K562 (cell line): ENCODE measurements around the gene SPOUT1. TPM values are rescaled to one million over a fixed set of nuclear protein-coding genes. Genes with fewer than 3 reads are reported as not detected.
"Not testable (repeated sequence)": the region's sequence is repeated elsewhere in the genome, so short reads cannot be mapped to it uniquely, and the experiment has no call there.

ENCODE experiments used
- ATAC-seq: fragments of 200-7000 bp; cut with Tn5 transposase; 3 replicates; pipeline ENCODE4 v1.9.1; 2020; ENCODE audit warnings: moderate library complexity
- BruUV-seq: library from RNA; stranded (reverse); fragments of 400-500 nt; replicated peaks from 2 replicates; lab custom pipeline; 2021; lab: Mats Ljungman, UMichigan
- CTCF ChIA-PET: fragments of 300-600 bp; formaldehyde crosslinking; extraction: SDS; loops from one replicate; lab custom pipeline; 2021; ENCODE audit warnings: low intra/inter-chr PET ratio; lab: Yijun Ruan, JAX
- POLR2A ChIA-PET: fragments of 300-600, 350-650 bp; sonication (Branson Sonifier 250); formaldehyde crosslinking; extraction: SDS; loops from one replicate; lab custom pipeline; 2021; ENCODE audit warnings: antibody characterized with exemption, inconsistent platforms; lab: Yijun Ruan, JAX
- DNase-seq, 4 experiments: peaks; one replicate each; pipeline versions ENCODE4 v3.0.0 to v3.0.0-alpha.2; 2011 to 2018; ENCODE audit warnings: low spot score in 3 of 4, mixed read lengths in 3 of 4; ENCODE audit errors: extremely low read depth in 1 of 4
- FAIRE-seq: peaks from 2 replicates; lab custom pipeline; 2011; peaks lifted over from hg19 to GRCh38; lab: Jason Lieb, UNC
- H2AFZ ChIP-seq: 2 replicates; pipeline ENCODE4 v1.6.0; 2011; ENCODE audit warnings: low read depth, low read length, control low read depth, inconsistent platforms
- H3K27ac ChIP-seq: fragments of 200-600 bp; 3 replicates; pipeline ENCODE4 v1.8.0; 2011; ENCODE audit warnings: low read depth, mild to moderate bottlenecking, control low read depth, inconsistent platforms, low read length, moderate library complexity, mixed read lengths; ENCODE audit errors: extremely low read depth
- H3K27me3 ChIP-seq, 2 experiments: fragments of 300-600 bp in 1 of 2; 2 replicates in 1 of 2; 3 replicates in 1 of 2; pipeline versions ENCODE4 v1.6.0 to v1.8.0; 2011; ENCODE audit warnings: inconsistent platforms in 2 of 2, low read length in 2 of 2, mild to moderate bottlenecking in 1 of 2, mixed read lengths in 1 of 2, moderate library complexity in 1 of 2; ENCODE audit not compliant: control insufficient read depth in 2 of 2, insufficient read depth in 2 of 2
- H3K36me3 ChIP-seq: fragments of 300-600 bp; 3 replicates; pipeline ENCODE4 v1.8.0; 2011; ENCODE audit warnings: mild to moderate bottlenecking, low read length, inconsistent platforms; ENCODE audit not compliant: control insufficient read depth, insufficient read depth
- H3K4me1 ChIP-seq, 2 experiments: fragments of 200-600 bp in 1 of 2; replicated peaks in 1 of 2; 2 replicates in 1 of 2; 3 replicates in 1 of 2; pipeline versions ENCODE4 v1.5.1 to v1.8.0; 2011; ENCODE audit warnings: inconsistent platforms in 2 of 2, low read length in 2 of 2, mild to moderate bottlenecking in 1 of 2, mixed read lengths in 1 of 2, moderate library complexity in 1 of 2; ENCODE audit not compliant: control insufficient read depth in 2 of 2, insufficient read depth in 2 of 2
- H3K4me2 ChIP-seq: 2 replicates; pipeline ENCODE4 v1.6.1; 2011; ENCODE audit warnings: low read length, control low read depth, inconsistent platforms, mixed read lengths; ENCODE audit not compliant: insufficient read depth
- H3K4me3 ChIP-seq: fragments of 200-600 bp; sonication (generic), shearing (Covaris generic); 2 replicates; pipeline ENCODE4 v1.5.1; 2016; ENCODE audit warnings: control low read depth, inconsistent platforms
- H3K79me2 ChIP-seq: fragments of 200-600 bp; 3 replicates; pipeline ENCODE4 v1.8.0; 2011; ENCODE audit warnings: low read length, inconsistent platforms; ENCODE audit not compliant: control insufficient read depth, insufficient read depth
- H3K9ac ChIP-seq, 2 experiments: 2 replicates each; pipeline versions ENCODE4 v1.6.0 to v1.6.1; 2011; ENCODE audit warnings: low read depth in 2 of 2, low read length in 2 of 2, control low read depth in 1 of 2, inconsistent platforms in 1 of 2, mild to moderate bottlenecking in 1 of 2, mixed read lengths in 1 of 2; ENCODE audit not compliant: insufficient read depth in 1 of 2
- H3K9me1 ChIP-seq: one replicate; pipeline ENCODE4 v1.6.0; 2011; ENCODE audit warnings: inconsistent platforms, mild to moderate bottlenecking, low read length, moderate library complexity; ENCODE audit not compliant: control insufficient read depth, insufficient read depth
- H3K9me3 ChIP-seq: replicated peaks from 2 replicates; pipeline ENCODE4 v1.5.1; 2011; ENCODE audit warnings: low read depth, low read length, inconsistent platforms; ENCODE audit not compliant: control insufficient read depth, insufficient read depth
- H4K20me1 ChIP-seq: replicated peaks from 2 replicates; pipeline ENCODE4 v1.6.1; 2011; ENCODE audit warnings: low read length, inconsistent platforms, mixed read lengths; ENCODE audit not compliant: control insufficient read depth, insufficient read depth
- C11orf30 ChIP-seq: fragments of 450-650 bp; IDR thresholded peaks from 2 replicates; pipeline ENCODE4 v1.6.1; 2016; ENCODE audit warnings: low read depth, mild to moderate bottlenecking
- ETS2 ChIP-seq: IDR thresholded peaks from 2 replicates; pipeline ENCODE4 v1.6.1; 2016; ENCODE audit warnings: borderline replicate concordance, missing genetic modification characterization, mild to moderate bottlenecking, moderate library complexity, missing compliant biosample characterization; ENCODE audit not compliant: poor library complexity, severe bottlenecking
- FOXJ3 ChIP-seq: sonication (generic); formaldehyde crosslinking; IDR thresholded peaks from 2 replicates; pipeline ENCODE4 v1.4.0; 2020; ENCODE audit warnings: mild to moderate bottlenecking, missing genetic modification reagents
- MCM5 ChIP-seq: fragments of 450-650 bp; IDR thresholded peaks from 2 replicates; pipeline ENCODE4 v1.6.1; 2016; ENCODE audit warnings: low read depth
- PTRF ChIP-seq: fragments of 450-650 bp; IDR thresholded peaks from 2 replicates; pipeline ENCODE4 v1.6.1; 2016; ENCODE audit warnings: mild to moderate bottlenecking, missing genetic modification characterization, missing compliant biosample characterization
- TGIF2 ChIP-seq: sonication (generic); formaldehyde crosslinking; IDR thresholded peaks from 2 replicates; pipeline ENCODE4 v1.8.1; 2022; ENCODE audit warnings: mild to moderate bottlenecking, missing genetic modification reagents, moderate library complexity
- WHSC1 ChIP-seq: IDR thresholded peaks from one replicate; pipeline ENCODE4 v1.6.1; 2012; ENCODE audit warnings: low read length, control low read depth, inconsistent platforms
- XRCC3 ChIP-seq: fragments of 450-650 bp; IDR thresholded peaks from 2 replicates; pipeline ENCODE4 v1.6.1; 2017; ENCODE audit warnings: mild to moderate bottlenecking, moderate library complexity
- ZBED1 ChIP-seq: IDR thresholded peaks from 2 replicates; pipeline ENCODE4 v1.6.1; 2014
- ZFPM2 ChIP-seq: fragments of 250-450 bp; sonication (Bioruptor Pico); IDR thresholded peaks from 2 replicates; pipeline ENCODE4 v1.5.1; 2022; ENCODE audit warnings: mild to moderate bottlenecking
- ZNF121 ChIP-seq: sonication (generic); formaldehyde crosslinking; conservative IDR thresholded peaks from 2 replicates; pipeline ENCODE4 v1.8.0; 2022; ENCODE audit warnings: missing genetic modification reagents
- ZNF445 ChIP-seq: fragments of 250-450 bp; sonication (Bioruptor Pico); IDR thresholded peaks from 2 replicates; pipeline ENCODE4 v1.4.0; 2020; ENCODE audit warnings: low read depth, mild to moderate bottlenecking, moderate library complexity
- ZNF583 ChIP-seq: fragments of 250-450 bp; sonication (Bioruptor Pico); IDR thresholded peaks from 2 replicates; pipeline ENCODE4 v1.4.0; 2020
- ZNF586 ChIP-seq: fragments of 450-650 bp; formaldehyde crosslinking; conservative IDR thresholded peaks from 2 replicates; pipeline ENCODE4 v1.4.0; 2020; ENCODE audit warnings: mild to moderate bottlenecking, moderate library complexity
- ZNF780A ChIP-seq: fragments of 250-450 bp; sonication (Bioruptor Pico); IDR thresholded peaks from 2 replicates; pipeline ENCODE4 v1.5.0; 2021; ENCODE audit warnings: mild to moderate bottlenecking
- WGBS: fragments of 100-300 bp; shearing (Covaris generic); methylation state at CpG from one replicate; pipeline ENCODE4 v1.1.6; 2016; ENCODE audit warnings: low coverage, mixed read lengths; ENCODE audit not compliant: insufficient coverage; ENCODE audit errors: missing lambda C conversion rate; 5-methylcytosine and 5-hydroxymethylcytosine counted together
- in situ Hi-C: fragments of 300-500 bp; cut with MboI; formaldehyde crosslinking; loops from 4 replicates; pipeline ENCODE4 v1.15.0; 2018; ENCODE audit warnings: inconsistent platforms, mixed read lengths
- intact Hi-C: fragments of 100-400 bp; cut with micrococcal nuclease; formaldehyde crosslinking; loops from 2 replicates; pipeline ENCODE4 v1.14.2; 2022
- polyA plus RNA-seq, 8 experiments: library from polyadenylated mRNA; depleted of rRNA in 4 of 8; stranded (reverse) in 5 of 8; unstranded in 3 of 8; fragments of >200 nt; fragmentation: Nextera tagmentation in 2 of 8; fragmentation: Illumina TruSeq in 1 of 8; extraction: Ambion mirVana in 2 of 8; extraction: Trizol in 1 of 8; gene quantifications; 2 replicates each; pipeline versions ENCODE4 v1.2.1 to v1.2.3, GENCODE V29; 2011 to 2014; ENCODE audit warnings: inconsistent platforms in 1 of 8, missing spikeins in 1 of 8
- total RNA-seq, 7 experiments: library from RNA; depleted of rRNA in 6 of 7; stranded (reverse); fragments of >200 nt in 6 of 7; fragmentation: Illumina TruSeq in 2 of 7; extraction: Trizol in 2 of 7; gene quantifications; 2 replicates each; pipeline versions ENCODE4 v1.2.1 to v1.2.3, GENCODE V29; 2011 to 2021; ENCODE audit warnings: low replicate concordance in 1 of 7
- TF ChIP-seq, protein P1 (sequence below): fragments of 250-450 bp; sonication (Bioruptor Pico); IDR thresholded peaks from 2 replicates; pipeline ENCODE4 v1.4.0; 2020; ENCODE audit warnings: borderline replicate concordance

Gene SPOUT1
- total and polyA plus RNA-seq, 9 of the 15 experiments (the other 6 are each of a cell fraction or from before 2014, with no cell fraction given): 10.6 to 121 (median 37.4) TPM

GRCh38 chr9:128794961-128795360, 34.6 kb downstream of the SPOUT1 start:
- H3K9me3 ChIP-seq, intact Hi-C loops, H3K9ac ChIP-seq, H3K4me1 ChIP-seq, H3K9me1 ChIP-seq, H4K20me1 ChIP-seq, FAIRE-seq, H3K27me3 ChIP-seq, ATAC-seq, in situ Hi-C loops, H3K4me2 ChIP-seq, H3K27ac ChIP-seq, H3K4me3 ChIP-seq, H3K79me2 ChIP-seq, H2AFZ ChIP-seq, BruUV-seq, DNase-seq, CTCF ChIA-PET: not testable (repeated sequence)
- peak; percentile 90 for TF ChIP-seq ZNF121 (CRISPR knock-in tag)
- POLR2A ChIA-PET: interaction anchor here (0.8 to 3.1 kb wide), 3 partner anchors 11 to 35 kb away, joined by 3 to 9 read pairs (median 3); partner anchors contain the start of genes ENDOG and SPOUT1
- H3K36me3 ChIP-seq: peaks cover 79% of the 10 kb centered on the region; the same call in 2 of the 3 replicates
- 0% methylated on average over 1 of the region's 2 CpGs for WGBS

DNA sequence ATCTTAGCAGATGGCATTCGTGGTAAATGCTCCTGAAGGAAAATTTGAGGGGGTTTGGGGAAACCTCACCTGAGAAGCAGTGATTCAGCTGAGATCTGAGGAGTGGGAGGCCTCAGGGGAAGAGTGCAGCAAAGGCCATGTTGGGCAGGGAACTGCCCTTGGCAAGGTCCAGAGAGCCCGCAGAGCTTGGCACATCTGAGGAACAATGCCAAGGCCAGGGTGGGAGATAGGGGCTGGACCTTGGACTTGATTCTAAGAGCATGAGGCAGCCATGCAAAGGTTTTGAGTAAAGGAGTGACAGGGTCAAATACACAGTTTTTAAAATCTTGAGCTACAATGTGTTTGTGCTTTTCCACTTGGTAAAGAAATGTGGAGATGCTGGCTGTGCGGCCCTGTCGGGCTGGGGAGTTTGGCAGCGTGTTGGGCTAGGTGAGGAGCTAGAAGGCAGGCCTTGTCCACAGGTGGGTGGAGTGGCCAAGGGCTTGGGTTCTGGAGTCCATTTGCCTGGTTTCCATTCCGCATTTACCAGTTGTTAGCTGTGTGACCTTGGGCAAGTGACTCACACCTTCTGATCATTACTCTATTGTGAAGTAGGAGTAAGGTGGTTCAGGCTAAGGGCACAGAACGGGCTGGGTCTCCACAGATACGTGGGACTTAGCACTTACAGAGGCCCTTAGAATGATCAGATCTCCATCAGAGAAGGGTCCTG, 36.5 kb downstream of the SPOUT1 start:
- no peaks in the 10 kb centered on the region for H3K27me3 ChIP-seq
- H3K4me3 ChIP-seq: no peak overlapping the region
- ChIA-PET POLR2A (interaction anchor here (2.9 to 3.1 kb wide), 2 partner anchors 13 to 15 kb away, joined by 9 to 12 read pairs; no protein-coding TSS in a partner anchor), CTCF (no interaction called here)
- no peak overlapping the region for H3K4me2 ChIP-seq
- no peaks in the 10 kb centered on the region for H3K9me3 ChIP-seq
- no peak overlapping the region for H2AFZ ChIP-seq
- peaks cover 8% of the 10 kb centered on the region for H3K79me2 ChIP-seq
- DNase-seq: peak in 1 of 4 experiments; percentile 3
- in situ Hi-C loops: no loop called here
- FAIRE-seq: no peak
- H3K27ac ChIP-seq: no peak overlapping the region
- intact Hi-C loops: no loop called here
- H3K9ac ChIP-seq: no peak overlapping the region
- ATAC-seq: no peak
- no TSS peak for BruUV-seq
- H3K36me3 ChIP-seq: peaks cover 73% of the 10 kb centered on the region
- H3K4me1 ChIP-seq: peaks cover 4% of the 10 kb centered on the region in 2 experiments; a peak in 3 of 5 replicates
- H3K9me1 ChIP-seq: no peaks in the 10 kb centered on the region
- WGBS: 77% methylated on average over 8 of the region's 8 CpGs
- no peaks in the 10 kb centered on the region for H4K20me1 ChIP-seq
- TF ChIP-seq C11orf30 (no peak), ZNF583 (CRISPR knock-in tag) (no peak), FOXJ3 (no peak), XRCC3 (no peak), MCM5 (no peak), PTRF (no peak), ZNF586 (CRISPR knock-in tag) (no peak), ETS2 (no peak), TGIF2 (CRISPR knock-in tag) (no peak), ZBED1 (no peak), ZNF780A (CRISPR knock-in tag) (no peak), ZFPM2 (CRISPR knock-in tag) (no peak), ZNF445 (CRISPR knock-in tag) (no peak), WHSC1 (no peak)
- TF ChIP-seq, protein P1, sequence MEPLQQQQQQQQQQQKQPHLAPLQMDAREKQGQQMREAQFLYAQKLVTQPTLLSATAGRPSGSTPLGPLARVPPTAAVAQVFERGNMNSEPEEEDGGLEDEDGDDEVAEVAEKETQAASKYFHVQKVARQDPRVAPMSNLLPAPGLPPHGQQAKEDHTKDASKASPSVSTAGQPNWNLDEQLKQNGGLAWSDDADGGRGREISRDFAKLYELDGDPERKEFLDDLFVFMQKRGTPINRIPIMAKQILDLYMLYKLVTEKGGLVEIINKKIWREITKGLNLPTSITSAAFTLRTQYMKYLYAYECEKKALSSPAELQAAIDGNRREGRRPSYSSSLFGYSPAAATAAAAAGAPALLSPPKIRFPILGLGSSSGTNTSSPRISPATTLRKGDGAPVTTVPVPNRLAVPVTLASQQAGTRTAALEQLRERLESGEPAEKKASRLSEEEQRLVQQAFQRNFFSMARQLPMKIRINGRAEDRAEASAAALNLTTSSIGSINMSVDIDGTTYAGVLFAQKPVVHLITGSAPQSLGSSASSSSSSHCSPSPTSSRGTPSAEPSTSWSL (CRISPR knock-in tag): no peak
